Parathyroid adenoma (tissue), 2 donors: ENCODE results near the gene BIVM.

Experiments used
- H2AFZ ChIP-seq: fragments of 300-600 bp; sonication (generic); one replicate; pipeline ENCODE4 v1.7.0; 2017; ENCODE audit warnings: antibody characterized with exemption, mild to moderate bottlenecking
- H3K27ac ChIP-seq: fragments of 300-600 bp; sonication (generic); one replicate; pipeline ENCODE4 v1.7.0; 2017
- H3K27me3 ChIP-seq: fragments of 300-600 bp; sonication (generic); one replicate; pipeline ENCODE4 v1.7.0; 2017; ENCODE audit warnings: low read length; ENCODE audit not compliant: control insufficient read depth, insufficient read depth
- H3K36me3 ChIP-seq: fragments of 300-600 bp; sonication (generic); one replicate; pipeline ENCODE4 v1.7.0; 2017; ENCODE audit warnings: low read length; ENCODE audit not compliant: control insufficient read depth, insufficient read depth
- H3K4me1 ChIP-seq: fragments of 300-600 bp; sonication (generic); one replicate; pipeline ENCODE4 v1.7.0; 2017; ENCODE audit warnings: control low read depth
- H3K4me2 ChIP-seq: fragments of 300-600 bp; sonication (generic); one replicate; pipeline ENCODE4 v1.7.0; 2017; ENCODE audit warnings: low read length
- H3K4me3 ChIP-seq: fragments of 300-600 bp; sonication (generic); one replicate; pipeline ENCODE4 v1.7.0; 2017; ENCODE audit warnings: low read depth, low read length
- H3K79me2 ChIP-seq: fragments of 300-600 bp; sonication (generic); one replicate; pipeline ENCODE4 v1.7.0; 2017; ENCODE audit warnings: control low read depth
- H3K9ac ChIP-seq: fragments of 300-600 bp; sonication (generic); one replicate; pipeline ENCODE4 v1.7.0; 2017; ENCODE audit warnings: mild to moderate bottlenecking
- H3K9me3 ChIP-seq: fragments of 300-600 bp; sonication (generic); one replicate; pipeline ENCODE4 v1.7.0; 2017; ENCODE audit warnings: low read length; ENCODE audit not compliant: control insufficient read depth
- TF ChIP-seq, protein P1 (sequence below): fragments of 300-600 bp; sonication (generic); IDR thresholded peaks from one replicate; pipeline ENCODE4 v1.7.0; 2017; ENCODE audit warnings: antibody characterized with exemption, mild to moderate bottlenecking
- donor health status: primary hyperparathyroidism.

The BIVM gene

DNA sequence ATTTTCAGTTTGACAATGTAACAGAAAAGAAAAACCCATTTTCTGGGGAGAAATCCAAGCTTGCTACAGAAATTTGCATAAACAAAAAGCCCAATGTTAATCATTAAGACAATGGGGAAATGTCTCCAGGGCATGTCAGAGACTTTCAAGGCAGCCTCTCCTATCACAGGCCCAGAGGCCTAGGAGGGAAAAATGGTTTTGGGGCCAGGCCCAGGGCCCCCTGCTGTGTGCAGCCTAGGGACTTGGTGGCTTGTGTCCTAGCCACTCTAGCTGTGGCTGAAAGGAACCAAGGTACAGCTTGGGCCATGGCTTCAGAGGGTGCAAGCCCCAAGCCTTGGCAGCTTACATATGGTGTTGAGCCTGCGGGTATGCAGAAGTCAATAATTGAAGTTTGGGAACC lies 17.3 kb upstream of the BIVM start:
- no peaks in the 10 kb centered on the region for H3K36me3 ChIP-seq
- TF ChIP-seq, protein P1, sequence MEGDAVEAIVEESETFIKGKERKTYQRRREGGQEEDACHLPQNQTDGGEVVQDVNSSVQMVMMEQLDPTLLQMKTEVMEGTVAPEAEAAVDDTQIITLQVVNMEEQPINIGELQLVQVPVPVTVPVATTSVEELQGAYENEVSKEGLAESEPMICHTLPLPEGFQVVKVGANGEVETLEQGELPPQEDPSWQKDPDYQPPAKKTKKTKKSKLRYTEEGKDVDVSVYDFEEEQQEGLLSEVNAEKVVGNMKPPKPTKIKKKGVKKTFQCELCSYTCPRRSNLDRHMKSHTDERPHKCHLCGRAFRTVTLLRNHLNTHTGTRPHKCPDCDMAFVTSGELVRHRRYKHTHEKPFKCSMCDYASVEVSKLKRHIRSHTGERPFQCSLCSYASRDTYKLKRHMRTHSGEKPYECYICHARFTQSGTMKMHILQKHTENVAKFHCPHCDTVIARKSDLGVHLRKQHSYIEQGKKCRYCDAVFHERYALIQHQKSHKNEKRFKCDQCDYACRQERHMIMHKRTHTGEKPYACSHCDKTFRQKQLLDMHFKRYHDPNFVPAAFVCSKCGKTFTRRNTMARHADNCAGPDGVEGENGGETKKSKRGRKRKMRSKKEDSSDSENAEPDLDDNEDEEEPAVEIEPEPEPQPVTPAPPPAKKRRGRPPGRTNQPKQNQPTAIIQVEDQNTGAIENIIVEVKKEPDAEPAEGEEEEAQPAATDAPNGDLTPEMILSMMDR: no peak
- no peaks in the 10 kb centered on the region for H3K4me1 ChIP-seq
- no peak overlapping the region for H3K9ac ChIP-seq
- H3K9me3 ChIP-seq: no peaks in the 10 kb centered on the region
- no peak overlapping the region for H3K27ac ChIP-seq
- no peak overlapping the region for H2AFZ ChIP-seq
- H3K4me3 ChIP-seq: no peak overlapping the region
- H3K79me2 ChIP-seq: no peaks in the 10 kb centered on the region
- H3K4me2 ChIP-seq: no peak overlapping the region
- H3K27me3 ChIP-seq: no peaks in the 10 kb centered on the region

DNA sequence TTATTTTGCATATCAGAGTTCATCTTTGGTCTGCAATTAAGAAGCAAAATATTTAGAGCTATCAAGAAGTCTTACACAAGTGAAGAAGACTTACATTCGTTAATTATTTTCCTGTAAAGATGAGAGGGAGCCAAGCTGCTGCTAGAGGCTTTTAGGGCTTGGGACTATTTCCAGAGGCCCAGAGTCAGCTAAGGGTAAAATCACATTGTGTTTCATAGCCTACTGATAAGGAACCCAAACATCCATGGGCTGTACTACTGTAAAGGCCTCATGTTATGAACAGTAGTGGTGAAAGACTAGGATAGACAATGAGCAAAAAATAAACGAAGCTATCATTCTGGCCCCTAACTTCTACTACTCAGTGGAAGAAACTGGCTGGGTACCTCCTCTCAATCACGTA lies 14.4 kb upstream of the BIVM start:
- H2AFZ ChIP-seq: no peak overlapping the region
- no peak overlapping the region for H3K9ac ChIP-seq
- H3K9me3 ChIP-seq: no peaks in the 10 kb centered on the region
- H3K27ac ChIP-seq: no peak overlapping the region
- no peaks in the 10 kb centered on the region for H3K36me3 ChIP-seq
- H3K4me3 ChIP-seq: no peak overlapping the region
- H3K79me2 ChIP-seq: no peaks in the 10 kb centered on the region
- H3K4me1 ChIP-seq: no peaks in the 10 kb centered on the region
- no peaks in the 10 kb centered on the region for H3K27me3 ChIP-seq
- H3K4me2 ChIP-seq: no peak overlapping the region
- TF ChIP-seq, protein P1: no peak

DNA sequence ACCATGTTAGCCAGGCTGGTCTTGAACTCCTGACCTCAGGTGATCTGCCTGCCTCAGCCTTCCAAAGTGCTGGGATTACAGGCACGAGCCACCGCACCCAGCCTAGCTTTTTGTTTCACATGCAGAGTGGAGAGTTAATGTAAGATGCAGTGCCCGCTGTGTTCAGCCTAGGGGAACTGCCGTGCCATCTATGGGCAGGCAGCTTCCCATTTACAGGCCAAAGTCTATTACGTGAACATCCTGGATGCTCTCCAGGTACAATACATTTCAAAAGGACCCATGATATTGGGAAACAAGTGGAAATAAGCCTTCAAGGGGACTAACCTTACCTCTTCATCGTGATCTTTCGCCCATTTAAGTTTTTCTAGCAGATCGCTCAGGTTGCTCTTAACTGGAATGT lies 10.2 kb upstream of the BIVM start:
- Histone ChIP-seq H3K4me2 (no peak overlapping the region), H3K9ac (no peak overlapping the region), H3K36me3 (no peaks in the 10 kb centered on the region), H3K79me2 (no peaks in the 10 kb centered on the region), H3K4me3 (no peak overlapping the region), H3K4me1 (no peaks in the 10 kb centered on the region), H3K27ac (no peak overlapping the region), H3K9me3 (no peaks in the 10 kb centered on the region), H3K27me3 (no peaks in the 10 kb centered on the region), H2AFZ (no peak overlapping the region)
- TF ChIP-seq, protein P1: no peak

DNA sequence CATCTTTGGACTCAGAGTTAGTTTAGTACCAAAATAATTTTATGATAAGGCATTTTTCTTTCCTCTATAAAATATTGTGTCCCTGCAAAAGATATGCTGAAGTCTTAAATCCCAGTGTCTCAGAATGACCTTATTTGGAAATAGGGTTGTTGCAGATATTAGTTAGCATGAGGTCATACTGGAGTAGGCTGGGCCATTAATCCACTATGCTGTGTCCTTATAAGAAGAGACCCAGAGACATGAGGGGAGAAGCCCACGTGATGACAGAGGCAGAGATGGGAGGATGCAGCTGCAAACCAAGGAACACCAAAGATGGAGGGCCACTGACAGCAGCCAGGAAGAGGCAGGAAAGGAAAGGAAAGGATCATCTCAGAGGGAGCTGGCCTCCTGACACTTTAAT lies 6.5 kb upstream of the BIVM start:
- Histone ChIP-seq H3K79me2 (no peaks in the 10 kb centered on the region), H2AFZ (no peak overlapping the region), H3K4me3 (no peak overlapping the region), H3K4me1 (no peaks in the 10 kb centered on the region), H3K4me2 (no peak overlapping the region), H3K9me3 (no peaks in the 10 kb centered on the region), H3K27ac (no peak overlapping the region), H3K27me3 (no peaks in the 10 kb centered on the region), H3K36me3 (no peaks in the 10 kb centered on the region), H3K9ac (no peak overlapping the region)
- TF ChIP-seq, protein P1: no peak

DNA sequence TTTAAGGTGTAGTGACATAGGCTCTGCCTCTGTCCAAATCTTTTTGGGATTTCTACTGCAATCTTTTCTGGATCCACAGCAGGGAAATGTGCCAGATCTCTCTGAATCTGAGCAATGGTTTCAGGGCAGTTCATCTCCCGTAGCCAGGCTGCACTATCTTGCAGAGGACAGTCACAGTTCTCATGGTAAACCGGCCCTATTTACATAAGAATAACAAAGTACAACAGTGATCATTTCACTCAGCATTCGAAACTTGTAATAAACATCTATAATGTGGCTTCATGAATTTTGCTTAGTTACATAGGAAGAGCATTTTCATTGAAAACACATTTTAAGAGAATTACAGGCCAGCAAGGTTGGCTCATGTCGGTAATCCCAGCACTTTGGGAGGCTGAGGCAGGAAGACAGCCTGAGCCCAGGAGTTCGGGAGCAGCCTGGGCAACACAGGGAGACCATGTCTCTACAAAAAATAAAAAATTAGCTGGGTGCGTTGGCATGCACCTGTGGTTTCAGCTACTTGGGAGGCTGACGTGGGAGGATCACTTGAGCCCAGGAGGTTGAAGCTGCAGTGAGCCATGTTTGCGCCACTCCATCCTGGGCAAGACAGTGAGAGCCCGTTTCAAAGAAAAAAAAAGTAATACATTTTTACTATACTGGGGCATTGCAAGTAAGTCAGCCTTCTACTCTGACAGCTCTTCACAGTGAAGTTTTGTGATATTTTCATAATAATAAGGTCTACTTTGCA lies 5.1 kb upstream of the BIVM start:
- Histone ChIP-seq H3K4me3 (no peak overlapping the region), H3K4me2 (no peak overlapping the region), H3K36me3 (no peaks in the 10 kb centered on the region), H3K27me3 (no peaks in the 10 kb centered on the region), H3K4me1 (no peaks in the 10 kb centered on the region), H3K9ac (no peak overlapping the region), H3K9me3 (no peaks in the 10 kb centered on the region), H2AFZ (no peak overlapping the region), H3K79me2 (no peaks in the 10 kb centered on the region), H3K27ac (no peak overlapping the region)
- TF ChIP-seq, protein P1: no peak
